ENCODE results near the gene TCF3. TPM values are rescaled to one million over a fixed set of nuclear protein-coding genes. Genes with fewer than 3 reads are reported as not detected.

Gene TCF3
- total RNA-seq, 1 experiment from 2014 or later: 208 TPM

- Histone ChIP-seq H3K4me3 (replicated peaks in 1 of 2; ENCODE audit: low read depth in 1 of 2, low read length in 2 of 2) (no peak overlapping the region), H4K20me1 (ENCODE audit: insufficient read depth) (no peaks in the 10 kb centered on the region), H3K27ac (ENCODE audit: low read depth, low read length) (no peak overlapping the region), H3K79me2 (ENCODE audit: insufficient read depth, low read length) (peaks cover 11% of the 10 kb centered on the region; the same call in 1 of the 2 replicates), H3K4me1 (ENCODE audit: control insufficient read depth in 1 of 2, insufficient read depth in 2 of 2, low read length in 2 of 2) (peaks cover 3 to 13% of the 10 kb centered on the region in 2 experiments; a peak in 3 of 4 replicates), H3K9me2 (ENCODE audit: insufficient read depth) (no peaks in the 10 kb centered on the region), H3K36me3 (ENCODE audit: control insufficient read depth in 1 of 2, insufficient read depth in 2 of 2, low read length in 2 of 2) (peaks cover 35 to 36% of the 10 kb centered on the region in 2 experiments; a peak in 3 of 4 replicates), H3K9ac (ENCODE audit: low read length) (no peak overlapping the region), H3K9me3 (ENCODE audit: control insufficient read depth in 1 of 2, insufficient read depth in 1 of 2, low read depth in 1 of 2, low read length in 2 of 2) (no peaks in the 10 kb centered on the region), H3K27me3 (ENCODE audit: insufficient read depth, low read length) (no peaks in the 10 kb centered on the region), H3K4me2 (ENCODE audit: low read length) (no peak overlapping the region), H2AFZ (ENCODE audit: low read depth, low read length, poor library complexity, severe bottlenecking) (no peak overlapping the region)
- intact Hi-C loops (cut with micrococcal nuclease): no loop called here
- no TSS peak for BruUV-seq (replicated peaks)
- ChIA-PET CTCF (no interaction called here), POLR2A (no interaction called here), RAD21 (ENCODE audit: low non-redundant PET in 1 of 2, low total read pairs in 2 of 2, uncharacterized antibody in 2 of 2, unreplicated experiment in 2 of 2) (no interaction called here)
- no peak for ATAC-seq
- DNase-seq (ENCODE audit: low read depth, low spot score): no peak
- TF ChIP-seq SP1 (IDR thresholded peaks at IDR 0.05; ENCODE audit: low read depth): no peak
- no peak for TF ChIP-seq SIN3A (IDR thresholded peaks at IDR 0.05; ENCODE audit: low read depth)
- no peak for TF ChIP-seq EGR1 (IDR thresholded peaks at IDR 0.05; ENCODE audit: low read depth)
Observed at GRCh38 chr19:1613146-1613545, 39.3 kb downstream of the TCF3 start.

DNA sequence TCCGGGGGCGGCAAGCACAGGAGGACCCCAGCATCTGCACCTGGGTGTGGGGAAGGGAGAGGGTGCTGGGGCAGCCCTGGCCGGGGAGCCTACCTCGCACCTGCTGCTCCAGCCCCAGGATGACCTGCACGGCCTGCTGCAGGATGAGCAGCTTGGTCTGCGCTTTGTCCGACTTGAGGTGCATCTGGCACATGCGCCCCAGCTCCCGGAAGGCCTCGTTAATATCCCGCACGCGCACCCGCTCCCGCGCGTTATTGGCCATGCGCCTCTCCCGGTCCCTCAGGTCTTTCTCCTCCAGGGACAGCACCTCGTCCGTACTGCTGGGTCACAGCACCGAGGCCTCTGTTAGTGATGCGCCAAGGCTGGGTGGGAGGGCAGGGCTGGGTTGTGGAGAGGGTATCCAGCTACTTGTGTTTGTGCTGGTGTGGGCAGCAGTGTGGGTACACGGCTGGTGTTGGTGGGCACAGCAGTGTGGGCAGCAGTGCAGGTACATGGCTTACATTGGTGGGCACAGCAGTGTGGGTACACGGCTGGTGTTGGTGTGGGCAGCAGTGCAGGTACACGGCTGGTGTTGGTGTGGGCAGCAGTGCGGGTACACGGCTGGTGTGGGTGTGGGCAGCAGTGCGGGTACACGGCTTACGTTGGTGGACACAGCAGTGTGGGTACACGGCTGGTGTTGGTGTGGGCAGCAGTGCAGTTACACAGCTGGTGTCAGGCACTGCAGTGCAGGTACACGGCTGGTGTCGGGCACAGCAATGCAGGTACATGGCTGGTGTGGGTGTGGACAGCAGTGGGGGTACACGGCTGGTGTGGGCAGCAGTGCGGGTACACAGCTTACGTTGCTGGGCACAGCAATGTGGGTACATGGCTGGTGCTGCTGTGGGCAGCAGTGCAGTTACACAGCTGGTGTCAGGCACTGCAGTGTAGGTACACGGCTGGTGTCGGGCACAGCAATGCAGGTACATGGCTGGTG lies 40.0 kb downstream of the TCF3 start:
- BruUV-seq (replicated peaks): no TSS peak

More for the DNA sequence above, 40.0 kb downstream of the TCF3 start:
- H3K9me3 ChIP-seq (ENCODE audit: control insufficient read depth in 1 of 2, insufficient read depth in 1 of 2, low read depth in 1 of 2, low read length in 2 of 2): no peaks in the 10 kb centered on the region
- H3K27ac ChIP-seq (ENCODE audit: low read depth, low read length): no peak overlapping the region
- no peak overlapping the region for H2AFZ ChIP-seq (ENCODE audit: low read depth, low read length, poor library complexity, severe bottlenecking)
- intact Hi-C loops (cut with micrococcal nuclease): no loop called here
- ATAC-seq: no peak
- H3K27me3 ChIP-seq (ENCODE audit: insufficient read depth, low read length): no peaks in the 10 kb centered on the region
- peaks cover 30 to 36% of the 10 kb centered on the region in 2 experiments; a peak in 3 of 4 replicates for H3K36me3 ChIP-seq (ENCODE audit: control insufficient read depth in 1 of 2, insufficient read depth in 2 of 2, low read length in 2 of 2)
- peaks cover 3 to 15% of the 10 kb centered on the region in 2 experiments; a peak in 3 of 4 replicates for H3K4me1 ChIP-seq (ENCODE audit: control insufficient read depth in 1 of 2, insufficient read depth in 2 of 2, low read length in 2 of 2)
- RAD21 ChIA-PET (ENCODE audit: low non-redundant PET in 1 of 2, low total read pairs in 2 of 2, uncharacterized antibody in 2 of 2, unreplicated experiment in 2 of 2): no interaction called here
- TF ChIP-seq SIN3A (IDR thresholded peaks at IDR 0.05; ENCODE audit: low read depth) (no peak), EZH2phosphoT487 (IDR thresholded peaks at IDR 0.05; ENCODE audit: borderline replicate concordance) (no peak), ZFX (IDR thresholded peaks at IDR 0.05) (no peak), RAD21 (IDR thresholded peaks at IDR 0.05; ENCODE audit: low read depth) (no peak), ELF1 (IDR thresholded peaks at IDR 0.05; ENCODE audit: borderline replicate concordance, low read depth) (no peak), YY1 (IDR thresholded peaks at IDR 0.05; ENCODE audit: extremely low read depth, insufficient replicate concordance, low read depth, low read length) (no peak), CTCF (IDR thresholded peaks at IDR 0.05 in 2 of 3, conservative IDR thresholded peaks at IDR 0.05 in 1 of 3; ENCODE audit: borderline replicate concordance in 1 of 3, insufficient read depth in 1 of 3, low read depth in 2 of 3, low read length in 2 of 3) (no peak), FOSL1 (IDR thresholded peaks at IDR 0.05; ENCODE audit: low read depth) (no peak), JUND (IDR thresholded peaks at IDR 0.05) (no peak), SRF (IDR thresholded peaks at IDR 0.05; ENCODE audit: low read depth) (no peak)
- TF ChIP-seq, protein P1, sequence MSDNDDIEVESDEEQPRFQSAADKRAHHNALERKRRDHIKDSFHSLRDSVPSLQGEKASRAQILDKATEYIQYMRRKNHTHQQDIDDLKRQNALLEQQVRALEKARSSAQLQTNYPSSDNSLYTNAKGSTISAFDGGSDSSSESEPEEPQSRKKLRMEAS (IDR thresholded peaks at IDR 0.05): no peak
- no peak overlapping the region for H3K4me3 ChIP-seq (replicated peaks in 1 of 2; ENCODE audit: low read depth in 1 of 2, low read length in 2 of 2)
- no peak overlapping the region for H3K9ac ChIP-seq (ENCODE audit: low read length)
- peaks cover 9% of the 10 kb centered on the region; the same call in 1 of the 2 replicates for H3K79me2 ChIP-seq (ENCODE audit: insufficient read depth, low read length)
- no peaks in the 10 kb centered on the region for H4K20me1 ChIP-seq (ENCODE audit: insufficient read depth)
- H3K4me2 ChIP-seq (ENCODE audit: low read length): no peak overlapping the region
- CTCF ChIA-PET: no interaction called here
- DNase-seq (ENCODE audit: low read depth, low spot score): no peak
- POLR2A ChIA-PET: no interaction called here
- H3K9me2 ChIP-seq (ENCODE audit: insufficient read depth): no peaks in the 10 kb centered on the region

Data from HCT116 (cell line).